Stimulated activated CD8-positive, alpha-beta memory T cell treated with anti-CD3 and anti-CD28 coated beads, Interleukin-7, amount 100 ng/mL, for 24 hours (primary cell): ENCODE measurements around the gene LVRN.

Experiments
- DNase-seq: peaks from one replicate; pipeline ENCODE4 v3.0.0-alpha.2; 2020; ENCODE audit warnings: low read depth

The LVRN gene

DNA sequence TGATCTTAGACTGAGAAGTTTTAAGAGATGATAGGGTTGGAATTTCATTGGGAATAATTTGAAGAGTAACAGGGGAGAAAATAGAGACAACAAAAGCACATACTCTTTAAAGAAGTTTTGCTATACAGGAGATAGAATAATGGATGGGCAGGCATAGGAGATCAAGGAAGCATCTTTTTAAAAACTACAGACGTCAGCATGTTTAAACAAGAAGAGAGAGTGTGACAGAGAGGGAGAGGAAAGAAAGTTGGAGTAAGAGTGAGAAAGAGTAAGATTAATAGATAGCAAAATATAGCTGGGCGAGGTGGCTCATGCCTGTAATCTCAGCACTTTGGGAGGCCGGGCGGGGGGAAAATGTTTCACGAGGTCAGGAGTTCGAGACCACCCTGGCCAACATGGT is 5.3 kb upstream of the LVRN start:
- DNase-seq: no peak

DNA sequence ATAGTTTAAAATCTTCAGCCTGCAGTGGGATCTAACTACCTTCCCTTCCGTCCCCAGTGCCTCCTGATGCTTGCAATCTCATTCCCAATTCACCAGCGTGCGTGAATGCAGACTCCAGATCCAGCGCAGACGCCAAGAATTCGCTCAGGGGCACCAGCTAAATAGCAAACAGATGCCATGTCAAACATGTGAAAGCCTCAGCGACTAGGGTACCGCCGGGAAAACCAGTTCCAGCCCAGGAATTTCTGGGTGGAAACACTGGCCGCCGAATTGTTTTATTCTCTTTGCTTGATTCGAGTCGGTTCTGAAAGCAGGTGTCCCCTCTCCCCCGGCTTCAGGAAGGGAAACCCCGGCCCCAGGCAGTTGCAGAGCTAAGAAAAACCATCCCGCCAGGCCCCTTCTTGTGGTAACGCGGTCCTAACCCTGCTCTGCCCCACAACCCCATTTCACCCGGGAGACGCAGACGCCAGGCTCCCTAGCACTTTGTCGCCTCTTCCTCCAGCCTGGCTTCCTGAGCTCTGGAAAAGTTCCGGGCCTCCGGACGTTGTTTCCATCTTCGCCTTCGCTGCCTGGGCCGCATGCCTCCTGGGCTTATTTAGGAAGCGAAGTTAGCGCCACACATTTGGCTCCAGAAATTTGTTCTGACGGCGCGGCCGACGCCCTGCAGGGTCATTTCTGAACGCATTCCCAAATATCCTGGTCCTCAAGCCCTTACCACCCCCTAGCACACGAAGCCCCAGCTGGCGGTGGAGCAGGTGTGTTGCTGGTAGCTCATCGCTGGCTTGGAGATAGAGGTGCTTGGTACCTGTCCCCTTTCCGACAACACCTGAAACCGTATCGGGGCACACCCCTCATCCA is 665 bp upstream of the LVRN start:
- DNase-seq: no peak

DNA sequence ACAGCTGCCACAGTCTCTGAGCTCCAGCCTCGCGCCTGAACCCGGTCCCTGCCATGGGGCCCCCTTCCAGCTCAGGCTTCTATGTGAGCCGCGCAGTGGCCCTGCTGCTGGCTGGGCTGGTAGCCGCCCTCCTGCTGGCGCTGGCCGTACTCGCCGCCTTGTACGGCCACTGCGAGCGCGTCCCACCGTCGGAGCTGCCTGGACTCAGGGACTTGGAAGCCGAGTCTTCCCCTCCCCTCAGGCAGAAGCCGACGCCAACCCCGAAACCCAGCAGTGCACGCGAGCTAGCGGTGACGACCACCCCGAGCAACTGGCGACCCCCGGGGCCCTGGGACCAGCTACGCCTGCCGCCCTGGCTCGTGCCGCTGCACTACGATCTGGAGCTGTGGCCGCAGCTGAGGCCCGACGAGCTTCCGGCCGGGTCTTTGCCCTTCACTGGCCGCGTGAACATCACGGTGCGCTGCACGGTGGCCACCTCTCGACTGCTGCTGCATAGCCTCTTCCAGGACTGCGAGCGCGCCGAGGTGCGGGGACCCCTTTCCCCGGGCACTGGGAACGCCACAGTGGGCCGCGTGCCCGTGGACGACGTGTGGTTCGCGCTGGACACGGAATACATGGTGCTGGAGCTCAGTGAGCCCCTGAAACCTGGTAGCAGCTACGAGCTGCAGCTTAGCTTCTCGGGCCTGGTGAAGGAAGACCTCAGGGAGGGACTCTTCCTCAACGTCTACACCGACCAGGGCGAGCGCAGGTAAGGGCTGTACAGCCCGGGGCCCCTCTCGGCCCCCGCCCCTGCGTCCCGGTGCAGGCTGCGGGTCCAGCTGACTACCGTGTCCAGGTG is 509 bp downstream of the LVRN start:
- DNase-seq: no peak

DNA sequence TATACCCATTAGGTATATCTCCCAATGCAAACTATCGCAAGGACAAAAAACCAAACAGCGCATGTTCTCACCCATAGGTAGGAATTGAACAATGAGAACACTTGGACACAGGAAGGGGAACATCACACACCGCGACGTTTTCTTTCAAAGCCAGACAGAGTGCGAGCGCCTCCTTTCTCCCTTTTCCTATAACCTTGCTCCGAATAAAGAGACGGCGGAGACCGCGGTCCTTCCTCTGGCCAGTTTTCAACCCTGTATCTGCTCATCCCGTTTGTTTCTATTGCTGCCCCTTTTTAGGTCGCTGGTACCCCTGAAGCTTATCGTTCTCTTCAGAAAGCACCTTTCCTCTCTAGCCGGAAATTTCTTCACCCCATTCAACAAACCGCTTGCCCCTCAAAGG is 1.3 kb downstream of the LVRN start:
- no peak for DNase-seq

DNA sequence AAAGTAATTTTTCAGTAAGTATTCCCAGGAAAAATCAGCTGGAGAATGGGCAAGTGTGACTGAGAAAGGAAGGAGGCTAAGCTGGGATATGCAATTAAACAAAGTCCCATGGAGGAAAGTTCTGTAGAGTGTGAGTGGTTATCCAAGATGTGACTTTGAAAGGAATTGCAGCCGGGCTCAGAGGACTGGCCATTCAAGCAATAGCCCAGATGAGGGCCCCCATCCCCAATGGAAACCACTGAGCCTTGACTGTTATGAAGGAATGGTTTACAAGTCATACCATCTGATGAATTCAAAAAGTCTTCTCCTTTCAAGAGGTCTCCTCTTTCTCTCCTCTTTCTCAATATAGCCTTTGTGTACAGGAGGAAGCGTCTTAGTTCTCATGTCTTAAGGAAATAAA is 6.5 kb downstream of the LVRN start:
- DNase-seq: no peak

DNA sequence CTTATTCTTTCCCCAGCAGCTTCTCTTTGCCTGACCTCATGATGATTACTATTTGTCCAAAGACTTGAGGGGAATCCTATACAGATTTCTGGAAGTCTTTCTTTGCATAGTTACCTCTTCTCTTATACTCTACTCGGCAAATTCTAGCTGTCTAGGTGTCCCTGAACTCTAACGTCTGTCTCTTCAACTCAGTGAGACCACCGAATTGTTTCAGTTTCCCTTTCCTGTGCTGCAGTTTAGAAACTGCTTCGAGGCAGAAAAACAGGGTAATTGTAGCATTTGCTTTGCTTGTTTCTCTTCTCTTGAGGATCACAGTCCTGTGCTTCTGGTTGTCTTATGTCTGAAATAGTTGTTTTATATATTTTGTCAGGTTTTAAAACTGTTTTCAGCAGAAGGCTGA is 14.8 kb downstream of the LVRN start:
- no peak for DNase-seq

DNA sequence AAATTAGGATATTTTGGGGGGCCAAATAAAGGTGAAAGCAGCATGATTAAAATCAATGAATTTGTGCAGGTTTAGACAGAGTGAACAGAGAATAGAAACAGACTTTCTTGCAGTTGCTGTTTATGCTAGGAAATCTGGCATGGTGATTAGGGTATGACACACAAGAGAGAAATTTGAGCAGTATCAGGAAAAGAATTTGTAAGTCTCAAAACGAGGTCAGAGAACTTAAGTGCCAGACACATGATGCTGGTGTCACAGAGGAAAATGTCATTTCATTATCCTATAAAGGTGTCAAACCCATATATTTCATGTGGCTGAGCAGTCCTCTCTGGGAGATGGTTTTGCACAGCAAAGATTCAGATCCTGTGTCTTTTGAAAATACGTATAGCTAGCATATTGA is 15.7 kb downstream of the LVRN start:
- no peak for DNase-seq

DNA sequence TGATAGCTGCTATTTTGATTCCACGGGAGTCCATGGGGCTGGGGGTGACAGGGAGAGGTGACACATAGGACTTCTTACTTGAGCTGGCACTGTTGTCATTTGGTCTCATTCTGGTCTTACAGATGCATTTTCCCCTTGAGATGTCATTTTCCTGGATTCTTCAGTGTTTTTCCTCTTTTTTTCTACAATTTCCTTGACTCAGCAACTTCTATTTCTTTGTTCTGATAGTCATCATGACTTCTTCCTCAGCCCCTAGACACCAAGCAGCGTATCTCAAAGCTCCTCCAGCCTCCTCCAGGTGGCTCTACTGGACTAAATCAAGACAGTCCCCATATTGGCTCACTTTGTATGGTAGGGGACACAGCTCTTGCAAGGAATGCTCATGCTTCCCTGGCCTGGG is 16.5 kb downstream of the LVRN start:
- no peak for DNase-seq

DNA sequence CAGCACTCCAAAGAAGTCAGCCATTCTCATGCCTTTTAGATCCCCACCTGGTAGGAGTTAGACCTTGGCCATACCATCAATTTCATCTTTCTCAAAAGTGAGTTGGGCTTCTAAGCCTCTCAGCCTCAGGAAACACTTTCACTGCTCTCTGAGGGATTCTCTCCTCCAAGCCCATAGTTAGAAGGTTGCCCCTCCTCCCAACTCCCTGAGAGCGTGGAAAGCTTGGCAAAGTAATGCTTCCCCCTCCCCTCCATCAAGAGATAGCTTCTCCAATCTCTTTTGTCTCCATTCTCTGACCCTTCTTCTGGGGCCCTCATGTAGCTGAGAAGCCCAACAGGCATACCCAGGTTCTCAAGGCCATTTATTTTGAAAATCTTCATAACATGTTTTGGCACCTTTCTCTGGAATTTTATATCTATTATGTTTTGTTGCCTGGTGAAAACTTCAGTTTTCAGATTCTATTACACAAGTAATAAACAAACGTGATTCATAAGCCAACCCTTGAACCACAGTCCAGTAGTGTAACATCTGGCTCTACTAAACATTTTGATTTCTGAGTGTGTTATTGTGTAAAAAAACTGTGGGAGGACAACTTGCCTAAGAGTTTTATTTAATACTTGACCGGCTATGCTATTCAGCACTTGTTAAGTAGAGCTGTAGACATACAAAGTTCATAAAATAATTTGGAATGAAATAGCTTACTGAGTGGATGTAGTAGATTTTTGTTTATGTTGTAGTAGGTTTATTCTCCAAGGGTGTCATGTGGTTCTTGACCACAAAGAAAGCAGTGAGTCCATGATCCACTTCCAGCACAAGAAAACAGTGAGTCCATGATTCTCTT is 17.1 kb downstream of the LVRN start:
- DNase-seq: no peak

DNA sequence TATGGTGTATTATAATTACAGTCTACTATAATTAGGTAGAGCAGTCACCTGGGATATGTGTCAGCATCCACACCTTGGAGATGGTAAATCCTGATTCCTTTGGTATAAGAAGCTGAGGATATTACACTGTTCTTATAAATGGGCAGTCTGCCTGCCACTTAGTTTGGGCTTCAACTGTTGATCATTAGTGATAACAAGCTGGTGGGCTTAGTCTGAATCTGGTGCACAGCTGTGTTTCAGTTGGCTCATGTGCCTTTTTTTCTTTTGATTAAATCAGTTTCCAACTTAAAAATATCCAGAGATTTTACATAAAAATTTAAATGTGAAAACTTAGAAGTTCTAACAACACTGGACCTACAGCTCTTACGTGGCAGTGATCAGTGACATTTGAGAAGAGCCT is 21.2 kb downstream of the LVRN start:
- no peak for DNase-seq

DNA sequence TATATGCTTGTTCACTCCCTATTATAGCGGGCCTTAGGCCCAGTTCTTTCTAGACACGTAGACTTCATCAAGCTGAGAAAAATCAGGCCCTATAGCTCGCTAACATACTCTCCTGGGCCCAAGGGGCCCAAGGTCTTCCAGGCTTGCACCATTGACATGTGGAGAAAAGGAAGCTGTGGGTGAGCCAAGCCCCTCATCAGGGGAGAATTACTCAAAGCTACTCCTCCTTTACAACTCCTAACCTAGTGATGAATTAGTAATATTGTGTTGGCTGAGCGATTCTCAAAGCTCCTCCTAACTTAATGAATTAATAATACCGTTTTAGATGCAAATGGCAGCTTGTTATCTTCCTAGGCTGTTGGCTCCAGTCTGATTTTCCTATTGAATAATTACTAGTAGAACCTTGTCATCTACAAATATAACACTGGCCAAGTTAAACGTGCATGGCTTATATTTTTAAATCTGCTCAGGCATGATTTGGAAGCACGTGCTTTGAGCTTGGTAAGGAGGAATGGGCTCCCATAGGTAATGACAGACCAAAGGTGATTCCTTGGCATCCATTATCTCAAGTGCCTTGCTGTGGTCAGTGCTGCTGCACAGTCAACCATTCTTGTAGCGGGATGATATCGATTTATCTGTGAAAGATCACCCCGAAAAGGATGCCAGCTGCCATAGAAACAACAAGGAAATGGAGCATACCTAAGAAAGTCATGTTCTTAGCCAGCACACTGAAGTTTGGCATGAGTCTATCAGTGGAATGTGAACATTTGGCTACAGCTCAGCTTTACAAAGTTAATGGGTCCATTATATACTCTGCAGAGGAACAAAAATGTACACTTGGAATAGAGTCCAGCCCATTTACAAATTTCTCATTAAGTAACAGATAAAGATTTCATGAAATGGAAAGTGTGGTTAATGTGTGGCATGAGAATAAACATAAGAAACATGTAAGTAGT is 23.8 kb downstream of the LVRN start:
- no peak for DNase-seq

DNA sequence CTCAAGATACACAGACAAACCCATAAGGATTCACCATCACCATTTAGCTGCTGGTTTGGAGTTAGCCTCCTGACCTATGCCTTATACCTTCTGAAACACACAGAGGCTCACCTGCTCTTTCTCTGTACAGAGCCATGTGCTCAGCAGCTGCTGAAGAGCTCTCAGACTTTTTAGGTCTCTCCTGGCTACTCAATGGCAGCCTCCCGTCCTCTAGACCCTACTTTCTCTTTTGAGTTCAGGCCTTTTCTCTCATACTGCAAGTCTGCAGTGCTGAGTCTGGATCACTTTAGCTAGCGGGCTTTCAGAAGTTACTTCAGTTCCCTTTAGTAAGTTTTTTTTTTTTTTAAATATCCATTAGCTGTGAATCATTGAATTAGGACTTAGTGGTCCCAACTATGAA is 25.7 kb downstream of the LVRN start:
- no peak for DNase-seq

DNA sequence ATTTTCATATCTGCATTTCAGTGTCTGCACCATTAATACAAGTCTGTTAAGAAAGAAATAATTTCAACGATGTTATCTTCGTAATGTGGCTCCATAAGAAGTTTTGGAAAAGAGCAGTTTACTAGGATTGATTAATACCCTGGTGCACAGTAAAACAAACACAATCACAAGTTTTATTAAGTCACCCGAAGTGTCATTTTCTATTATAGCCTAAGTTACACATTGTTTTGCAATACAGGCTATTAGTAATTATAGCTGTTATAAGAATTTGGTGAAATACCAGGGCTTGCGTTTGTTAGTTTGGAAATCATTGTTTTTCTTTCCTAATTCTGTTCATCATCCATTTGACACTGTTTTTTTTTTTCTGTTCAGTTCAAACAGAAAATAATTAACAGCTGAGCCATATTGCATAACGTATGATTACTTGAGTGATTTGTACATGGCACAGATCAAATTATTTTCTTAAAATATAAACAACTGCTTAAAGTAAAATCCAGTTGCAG is 30.6 kb downstream of the LVRN start:
- no peak for DNase-seq

DNA sequence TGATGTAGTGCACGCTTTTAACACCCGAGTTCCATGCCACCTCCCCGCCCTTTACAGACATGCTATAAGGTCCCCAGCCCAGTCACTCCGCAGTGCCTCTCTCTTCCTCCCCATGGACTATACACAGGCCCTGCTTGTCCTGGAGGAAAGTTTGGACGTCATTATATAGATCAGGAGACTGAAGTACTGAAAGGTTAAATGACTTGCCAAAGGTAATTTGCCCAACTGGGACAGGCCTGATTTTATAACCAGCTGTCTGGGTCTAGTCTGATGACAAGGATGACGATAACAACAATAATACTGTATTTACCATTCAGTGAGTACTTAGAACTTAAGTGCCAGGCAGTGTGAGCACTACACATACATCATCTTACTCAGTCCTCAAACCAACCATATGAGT is 33.1 kb downstream of the LVRN start:
- DNase-seq: no peak

DNA sequence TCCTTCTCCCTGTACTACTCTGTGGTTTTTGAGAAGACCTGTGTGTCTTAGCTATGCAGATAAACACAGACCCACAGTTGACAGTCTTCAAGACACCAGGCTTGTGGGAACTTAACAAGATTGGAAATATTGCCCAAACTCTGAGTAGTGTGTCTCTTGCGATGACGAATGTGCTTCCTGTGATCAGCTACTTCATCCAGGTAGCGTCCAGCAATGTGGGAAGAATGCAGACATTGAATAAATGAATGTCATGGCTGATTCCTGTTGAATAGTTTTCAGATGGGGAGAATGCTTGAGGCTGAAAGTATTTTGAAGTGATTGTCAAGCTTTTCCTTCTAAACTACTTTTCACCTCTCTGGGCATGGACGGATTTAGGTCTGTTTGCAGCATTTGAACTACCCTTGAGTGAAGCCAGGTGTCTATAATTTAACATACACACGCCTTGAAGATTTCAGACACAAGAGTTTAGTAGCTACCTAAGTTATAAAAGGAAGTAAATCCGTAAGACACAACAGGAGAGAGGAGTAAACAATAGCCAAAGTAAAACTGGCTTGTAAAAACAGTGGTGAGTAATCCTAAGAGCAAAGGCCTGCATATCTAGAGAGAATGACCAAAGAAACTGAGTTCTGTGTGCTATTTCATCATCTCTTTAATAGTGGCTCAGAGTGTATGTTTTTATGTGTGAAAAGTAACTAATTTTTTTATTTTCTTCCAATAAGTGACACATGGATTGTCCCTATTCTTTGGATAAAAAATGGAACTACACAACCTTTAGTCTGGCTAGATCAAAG is 40.0 kb downstream of the LVRN start:
- DNase-seq: no peak

DNA sequence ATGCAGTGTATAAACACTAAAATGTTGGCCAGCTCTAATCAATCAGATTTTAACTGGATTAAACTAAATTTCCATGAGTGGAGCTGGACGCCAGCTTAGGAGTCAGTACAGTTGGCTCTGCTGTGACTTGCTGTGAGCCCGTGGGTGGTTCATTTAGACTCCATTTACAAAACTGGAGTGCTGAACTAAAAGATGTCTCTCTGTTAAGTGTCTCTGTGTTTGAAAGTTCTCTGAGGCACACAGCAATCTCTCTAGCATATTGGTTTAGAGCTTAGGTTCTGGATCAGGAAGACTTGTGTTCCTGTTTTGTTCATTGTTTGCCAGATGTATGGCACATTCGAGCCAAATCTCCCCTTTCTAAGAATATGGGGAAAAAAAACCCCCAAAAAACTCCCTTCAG is 42.0 kb downstream of the LVRN start:
- DNase-seq: no peak

DNA sequence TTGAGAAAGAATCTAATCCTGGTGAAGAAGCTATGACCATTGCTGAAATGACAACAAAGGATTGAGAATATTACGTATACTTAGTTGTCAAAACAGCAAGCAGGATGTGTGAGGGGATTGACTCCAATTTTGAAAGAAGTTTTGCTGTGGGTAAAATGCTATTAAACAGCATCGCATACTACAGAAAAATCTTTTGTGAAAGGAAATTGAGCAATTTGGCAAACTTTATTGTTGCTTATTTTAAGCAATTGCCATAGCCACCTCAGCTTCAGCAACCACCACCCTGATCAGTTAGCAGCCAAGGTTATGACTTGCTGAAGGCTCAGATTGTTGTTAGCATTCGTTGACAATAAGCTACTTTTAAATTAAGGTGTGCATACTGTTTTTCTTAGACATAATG is 47.5 kb downstream of the LVRN start:
- DNase-seq: no peak

DNA sequence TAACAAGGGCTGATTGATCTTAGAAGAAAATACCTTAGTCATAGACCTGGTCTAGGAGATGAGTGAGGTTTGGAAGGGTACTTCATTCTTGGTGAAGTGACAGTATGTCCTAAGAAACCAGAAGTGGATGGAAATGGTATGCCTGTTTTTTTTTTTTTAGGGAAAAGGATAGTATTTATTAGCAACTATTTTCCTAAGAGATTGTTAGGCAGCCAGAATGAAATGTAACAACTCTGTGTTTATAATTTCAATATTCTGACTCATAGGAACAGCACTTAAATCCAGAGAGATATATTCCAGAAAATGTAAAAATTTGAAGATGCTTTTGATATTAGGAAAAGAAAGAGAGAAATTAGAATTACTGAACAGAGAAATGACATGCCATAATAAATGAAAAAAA is 48.8 kb downstream of the LVRN start:
- no peak for DNase-seq

DNA sequence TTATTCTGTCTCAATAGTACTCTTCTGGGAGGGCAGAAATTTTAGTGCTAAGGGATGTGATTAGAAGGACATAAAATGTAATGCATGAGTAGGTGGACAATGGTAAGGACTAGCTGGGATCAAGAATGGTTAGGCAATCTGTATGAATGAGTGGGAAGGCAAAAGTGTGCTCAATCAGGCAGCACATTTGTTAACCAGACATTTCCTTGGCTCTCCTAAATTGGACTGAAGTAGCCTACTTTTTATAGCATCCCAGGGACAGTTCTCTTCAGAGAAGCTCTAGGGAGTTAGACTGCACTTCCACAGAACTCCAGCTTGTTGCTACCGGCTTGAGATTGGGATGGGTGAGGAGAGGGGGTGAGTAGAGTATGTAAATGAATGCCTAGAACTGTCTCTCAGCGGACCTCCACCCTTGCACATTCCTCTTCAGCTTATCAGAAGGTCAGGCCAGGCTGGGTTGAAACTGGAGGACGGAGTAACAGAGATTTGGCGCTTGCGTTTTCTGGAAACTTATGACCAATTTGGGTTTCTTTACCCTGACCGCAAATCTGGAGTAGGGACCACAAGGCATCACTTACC is 51.0 kb downstream of the LVRN start:
- DNase-seq: no peak

DNA sequence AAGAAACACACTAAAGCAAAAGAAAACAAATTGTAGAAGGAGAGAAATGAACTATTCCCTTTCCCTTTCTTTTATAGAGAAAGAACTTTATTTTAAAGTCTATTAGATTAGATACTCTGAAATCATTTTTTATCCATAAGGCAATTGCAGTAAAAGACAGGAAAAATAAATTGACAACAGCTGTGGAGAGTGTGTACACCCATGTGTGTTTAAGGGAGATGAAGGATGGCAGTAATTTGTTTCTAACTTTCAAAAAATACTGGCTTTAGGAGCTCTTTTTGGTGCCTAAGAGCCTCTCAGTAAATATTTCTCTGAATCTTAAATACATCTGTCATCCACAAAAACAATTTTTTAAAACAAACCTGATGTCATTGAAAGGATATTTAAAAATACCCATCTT is 51.7 kb downstream of the LVRN start:
- no peak for DNase-seq
